Activated CD4-positive, CD25-positive, alpha-beta regulatory T cell treated with anti-CD3 and anti-CD28 coated beads, Interleukin-2, amount 50 U/mL, for 24 hours (primary cell): ENCODE data around the gene MVB12B.
"Not testable (repeated sequence)": the region's sequence is repeated elsewhere in the genome, so short reads cannot be mapped to it uniquely, and the experiment has no call there.

Experiments
- ATAC-seq, 2 donors: fragments of 150-1000 bp; cut with Tn5 transposase; one replicate each; pipeline ENCODE4 v1.10.0; 2021; ENCODE audit warnings: mild to moderate bottlenecking in 1 of 2, moderate library complexity in 1 of 2

Gene MVB12B

GRCh38 chr9:126326228-126327005, at the start of gene MVB12B:
MVB12B (plus strand) TSS chr9:126326829; CDS start chr9:126326930, 101 bp downstream.
- ATAC-seq: peak; percentile 66 to 79

- no peak for ATAC-seq
These were observed 42.7 kb upstream of the MVB12B start for GRCh38 chr9:126283799-126284465.

- not testable (repeated sequence) for ATAC-seq
These were observed 41.0 kb upstream of the MVB12B start for GRCh38 chr9:126285652-126286051.

GRCh38 chr9:126287166-126287866, 39.3 kb upstream of the MVB12B start:
- ATAC-seq: no peak

GRCh38 chr9:126290871-126291270, 35.8 kb upstream of the MVB12B start:
- ATAC-seq: no peak

GRCh38 chr9:126291925-126292324, 34.7 kb upstream of the MVB12B start:
- no peak for ATAC-seq

- ATAC-seq: no peak
These were observed 33.7 kb upstream of the MVB12B start for GRCh38 chr9:126292736-126293521.

GRCh38 chr9:126293522-126293889, 33.1 kb upstream of the MVB12B start:
- ATAC-seq: no peak

- no peak for ATAC-seq
These were observed 32.1 kb upstream of the MVB12B start for GRCh38 chr9:126294331-126295081.

- ATAC-seq: no peak
These were observed 31.5 kb upstream of the MVB12B start for GRCh38 chr9:126295082-126295477.

GRCh38 chr9:126295516-126295915, 31.1 kb upstream of the MVB12B start:
- ATAC-seq: no peak

GRCh38 chr9:126295936-126296600, 30.6 kb upstream of the MVB12B start:
- peak in 1 of 2 donors; percentile 20 for ATAC-seq

GRCh38 chr9:126296687-126297086, 29.9 kb upstream of the MVB12B start:
- ATAC-seq: no peak

- ATAC-seq: no peak
These were observed 29.0 kb upstream of the MVB12B start for GRCh38 chr9:126297661-126298060.

GRCh38 chr9:126298063-126298801, 28.4 kb upstream of the MVB12B start:
- ATAC-seq: no peak

GRCh38 chr9:126299706-126300276, 26.8 kb upstream of the MVB12B start:
- no peak for ATAC-seq

GRCh38 chr9:126301196-126301595, 25.4 kb upstream of the MVB12B start:
- no peak for ATAC-seq

GRCh38 chr9:126301985-126302603, 24.5 kb upstream of the MVB12B start:
- peak; percentile 45 to 46 for ATAC-seq

- no peak for ATAC-seq
These were observed 23.9 kb upstream of the MVB12B start for GRCh38 chr9:126302730-126303129.

- no peak for ATAC-seq
These were observed 23.1 kb upstream of the MVB12B start for GRCh38 chr9:126303488-126303887.
